Epithelial cell of alveolus of lung (primary cell): ENCODE data around the gene SLC20A1. TPM values are rescaled to one million over a fixed set of nuclear protein-coding genes. Genes with fewer than 3 reads are reported as not detected.

ENCODE experiments used
- total RNA-seq: library from RNA; depleted of rRNA; stranded (reverse); fragments of >200 nt; gene quantifications from 2 replicates; pipeline ENCODE4 v1.2.1, GENCODE V29; 2015

Gene SLC20A1
- total RNA-seq: 23.0 and 98.1 TPM in 2 replicates

GRCh38 chr2:112645310-112646101, at the start of gene SLC20A1:
Gene SLC20A1, plus strand, starts transcription at chr2:112645939. Its CDS starts 890 bp downstream, at chr2:112646829.

Other genes with a start within 250 kb of the SLC20A1 start
- gene RGPD8, start 212.3 kb upstream of the SLC20A1 start, total RNA-seq: 0.56 and 2.3 TPM in 2 replicates
- 20.9 and 47.4 TPM in 2 replicates for gene TTL, start 163.8 kb upstream of the SLC20A1 start, total RNA-seq
- 12.7 and 13.1 TPM in 2 replicates for gene POLR1B, start 103.5 kb upstream of the SLC20A1 start, total RNA-seq
- 35.5 and 37.1 TPM in 2 replicates for gene CHCHD5, start 61.3 kb upstream of the SLC20A1 start, total RNA-seq
- gene NT5DC4, start 75.1 kb downstream of the SLC20A1 start, total RNA-seq: not detected in 2 replicates
- 5.6 and 19.4 TPM in 2 replicates for gene CKAP2L, start 118.7 kb downstream of the SLC20A1 start, total RNA-seq
- 0.24 and 14.7 TPM in 2 replicates for gene IL1A, start 138.6 kb downstream of the SLC20A1 start, total RNA-seq
- 1.4 and 69.0 TPM in 2 replicates for gene IL1B, start 190.8 kb downstream of the SLC20A1 start, total RNA-seq